Left renal pelvis (tissue), 4 donors: Measurements from ENCODE around the gene FXYD2. TPM values are rescaled to one million over a fixed set of nuclear protein-coding genes. Genes with fewer than 3 reads are reported as not detected.
"Not testable (repeated sequence)": the region's sequence is repeated elsewhere in the genome, so short reads cannot be mapped to it uniquely, and the experiment has no call there.

Experiments
- DNase-seq, 4 donors: peaks; one replicate each; pipeline ENCODE4 v3.0.0-alpha.2; 2013; ENCODE audit warnings: low read depth in 4 of 4, low spot score in 3 of 4
- polyA plus RNA-seq, 4 donors: library from polyadenylated mRNA; unstranded; fragments of 120-200 nt; gene quantifications; one replicate each; pipeline ENCODE4 v1.2.1, GENCODE V29; 2013; ENCODE audit not compliant: insufficient read length in 4 of 4

The FXYD2 gene
- 100 to 1,000 TPM in 3 of 4 donors, 10 to 100 TPM in 1; 10.6 to 476 (median 394) TPM for polyA plus RNA-seq

DNA sequence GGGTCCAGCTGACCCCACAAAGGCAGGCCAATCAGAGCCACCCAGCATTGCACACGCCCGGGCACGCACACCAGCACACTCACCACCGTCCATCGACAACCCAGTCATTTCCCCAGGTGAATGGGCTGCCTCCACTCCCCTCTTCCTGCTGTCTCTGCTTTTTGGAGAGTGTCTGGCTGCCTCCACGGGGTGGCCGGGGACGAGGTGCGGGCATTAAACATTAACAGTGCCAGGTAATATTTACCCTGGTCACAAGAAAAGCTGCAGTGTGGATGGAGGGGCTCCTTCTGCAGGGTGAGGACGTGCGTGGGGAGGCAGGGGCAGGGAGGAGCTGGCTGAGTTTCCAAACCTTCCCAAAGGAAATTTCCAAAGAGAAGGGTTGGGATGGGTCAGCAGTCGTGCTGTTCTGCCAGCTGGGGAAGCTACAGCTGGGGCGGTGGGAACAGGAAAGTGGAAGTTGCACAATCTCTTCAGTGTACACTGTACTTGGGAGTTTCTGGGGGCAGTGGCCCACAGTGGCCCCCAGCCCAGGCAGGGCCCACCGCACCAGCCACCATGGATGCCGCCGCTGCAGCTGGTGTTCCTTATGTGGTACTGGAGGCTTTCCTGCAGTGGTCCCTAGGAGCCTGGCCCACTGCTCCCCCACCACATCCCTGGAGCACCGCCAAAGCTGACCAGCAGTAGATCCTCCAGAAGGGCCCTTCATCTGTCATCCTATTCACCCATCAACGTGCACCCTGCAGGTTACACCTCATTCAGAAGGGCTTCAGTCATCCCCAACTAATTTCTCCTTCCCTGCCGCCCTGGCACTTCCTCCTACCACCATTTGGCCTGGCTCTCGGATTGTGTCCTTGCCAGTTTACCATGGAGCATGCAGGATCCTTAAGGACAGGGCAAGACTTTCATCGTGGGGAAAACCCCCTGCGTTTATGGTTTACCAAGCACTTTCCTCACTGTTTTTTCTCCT, at the start of gene FXYD2:
TSS of gene FXYD2 (minus strand) at position 174 of the 967 bp plus-strand sequence. CDS start at position 108, 66 bp downstream.
- DNase-seq, result no peak

DNA sequence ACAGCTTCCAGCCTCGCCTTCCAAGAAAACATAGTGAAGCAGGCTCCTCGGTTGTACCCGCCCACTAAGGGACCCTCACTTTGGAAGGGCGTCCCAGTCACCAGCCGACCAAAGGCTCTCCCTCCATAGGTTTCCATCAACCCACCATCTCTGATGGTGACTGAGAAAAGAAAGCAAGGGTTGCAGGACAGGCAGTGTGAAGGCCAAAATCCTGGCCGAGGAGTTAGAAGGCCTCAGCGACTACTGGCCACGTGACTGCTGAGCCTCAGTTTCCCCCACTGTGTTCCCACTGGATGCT, 49.2 kb upstream of the FXYD2 start:
- DNase-seq, result no peak

DNA sequence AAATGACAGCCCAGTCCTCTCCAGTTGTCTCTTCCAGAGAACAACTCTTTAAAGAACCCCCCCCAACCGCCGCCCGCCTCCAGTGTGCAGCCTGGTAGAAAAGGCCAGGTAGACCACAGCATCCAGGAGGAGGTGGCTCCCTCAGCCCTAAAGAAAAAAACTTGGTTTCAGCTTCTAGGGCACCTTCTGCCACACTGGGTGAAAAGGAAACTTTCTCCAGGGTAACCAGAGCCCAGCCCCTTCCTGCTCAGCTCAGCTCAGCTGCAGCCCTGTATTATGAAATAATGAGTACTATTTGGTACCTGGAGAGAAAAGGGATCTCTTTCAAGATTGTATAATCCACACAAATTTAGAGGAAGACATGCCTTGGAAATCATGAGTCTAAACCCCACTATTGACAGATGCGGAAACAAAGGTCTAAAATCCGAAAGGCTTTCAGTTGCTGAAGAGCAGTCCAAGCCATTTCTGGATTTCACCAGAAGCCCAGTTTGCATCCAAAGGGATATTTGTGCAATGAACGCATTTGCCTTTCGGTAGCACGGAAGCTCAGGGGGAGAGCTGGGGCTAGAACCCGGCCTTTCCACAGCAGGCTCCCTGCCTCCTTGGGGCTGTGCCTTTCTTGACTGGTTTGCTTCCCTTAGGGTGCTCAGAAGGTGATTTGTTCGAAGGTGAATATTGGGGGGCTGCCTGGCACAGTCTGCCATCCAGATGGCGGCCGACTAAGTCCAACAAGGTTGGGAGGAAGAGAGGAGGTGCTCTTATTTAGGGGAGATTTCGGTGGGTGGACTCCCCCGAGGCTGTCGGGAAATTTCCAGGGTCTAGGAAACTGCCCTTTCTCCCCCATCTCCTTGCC, 48.7 kb upstream of the FXYD2 start:
- DNase-seq, result no peak

DNA sequence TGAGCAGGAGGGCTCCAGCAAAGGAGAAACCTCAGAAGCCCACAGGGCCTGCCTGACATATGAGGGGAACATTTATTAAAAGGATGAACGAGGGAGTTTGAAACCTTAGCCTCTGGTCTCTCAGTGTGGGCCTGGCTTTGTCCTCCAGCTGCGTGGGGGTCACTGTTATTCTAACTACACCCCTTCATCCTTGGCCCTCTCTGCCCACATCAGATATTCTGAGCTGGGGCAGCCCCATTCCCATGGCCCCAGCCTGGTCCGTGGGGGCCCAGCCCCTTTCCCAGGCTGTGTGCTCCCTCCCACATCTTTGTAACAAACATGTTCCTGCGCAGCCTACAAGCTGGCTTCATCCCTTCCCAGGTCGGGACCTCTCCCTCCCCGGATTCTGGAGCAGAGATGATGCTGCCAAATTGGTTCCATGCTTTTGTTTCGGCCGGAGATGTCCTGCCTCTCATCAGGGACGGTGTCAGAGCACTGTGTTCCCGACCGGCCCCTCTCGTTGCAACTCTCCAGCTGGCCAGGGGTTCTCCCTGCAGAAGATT, 47.9 kb upstream of the FXYD2 start:
- no peak for DNase-seq

DNA sequence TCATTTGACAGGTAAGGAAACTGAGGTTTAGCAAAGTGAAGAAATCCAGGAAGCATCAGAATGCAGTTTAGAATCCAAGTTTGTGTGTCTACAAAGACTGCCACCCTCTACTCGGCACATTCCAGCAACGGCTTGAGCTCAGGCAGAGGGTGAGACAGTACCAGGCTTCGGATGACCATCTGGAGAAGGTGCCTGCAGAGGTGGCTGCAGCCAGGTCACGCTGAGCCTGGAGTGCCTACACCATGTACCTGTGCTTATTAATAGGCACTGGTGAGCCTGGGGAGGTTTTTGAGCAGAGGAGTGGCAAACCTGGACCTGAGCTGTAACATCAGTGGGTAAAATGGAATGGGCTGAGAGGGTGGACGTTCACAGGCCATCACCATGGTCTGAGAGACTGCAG, 47.2 kb upstream of the FXYD2 start:
- no peak for DNase-seq

DNA sequence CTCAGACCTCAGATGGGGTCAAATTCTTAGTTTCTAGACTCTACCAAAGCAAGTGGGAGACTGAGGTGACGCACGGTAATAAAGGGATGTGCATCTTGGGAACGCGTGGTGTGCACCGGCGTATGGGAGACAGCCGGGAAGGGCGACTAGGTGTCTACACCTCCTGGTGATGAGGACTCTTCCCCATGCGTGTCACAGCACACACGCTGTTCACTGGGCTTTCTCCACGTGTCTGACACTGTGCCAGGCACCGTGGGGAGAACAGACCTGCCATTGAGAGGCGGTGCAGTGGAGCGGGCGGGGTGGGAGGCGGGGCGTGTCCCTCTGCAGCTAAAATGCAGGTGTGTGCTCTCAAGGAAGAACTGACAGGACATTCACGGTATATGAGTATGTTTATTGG, 46.6 kb upstream of the FXYD2 start:
- DNase-seq, result no peak

DNA sequence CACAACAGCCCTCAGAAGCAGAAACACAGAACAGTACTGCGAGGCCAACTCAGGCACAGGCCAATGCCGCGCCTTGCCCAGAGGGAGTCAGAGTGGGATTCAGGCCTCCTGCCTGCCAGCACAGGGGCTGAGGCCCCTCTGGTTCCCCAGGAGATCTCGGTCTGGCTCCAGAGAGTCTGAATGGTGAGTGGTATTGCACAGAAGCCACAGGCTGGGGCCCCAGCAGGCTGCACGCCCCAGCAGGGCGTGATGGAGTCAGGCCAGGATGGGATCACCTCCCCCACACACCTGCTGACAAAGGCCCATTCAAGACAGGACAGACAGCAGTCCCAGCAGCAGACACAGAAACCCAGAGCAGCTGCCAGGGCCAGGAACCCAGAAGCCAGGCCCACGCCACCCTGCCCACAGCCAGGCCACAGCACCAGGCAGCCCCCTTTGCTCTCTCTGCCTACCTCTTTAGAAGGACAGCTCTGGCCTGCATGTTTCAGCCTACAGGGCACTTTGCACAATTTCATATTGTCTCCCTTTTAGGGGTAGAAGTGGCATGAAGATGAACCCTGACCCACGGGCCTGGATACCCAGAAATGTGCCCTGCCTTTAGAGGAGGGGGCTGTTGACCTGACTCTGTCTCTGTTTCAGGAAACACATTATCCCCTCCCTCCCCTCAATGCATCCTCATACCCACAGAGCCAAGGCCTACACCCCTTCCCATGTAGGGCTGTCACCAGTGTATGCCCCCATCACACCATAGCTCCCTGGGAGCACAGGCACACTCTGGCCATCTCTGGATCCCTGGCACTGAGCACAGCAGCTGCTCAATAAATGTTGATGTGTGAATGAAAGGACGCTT, 45.8 kb upstream of the FXYD2 start:
- no peak for DNase-seq

DNA sequence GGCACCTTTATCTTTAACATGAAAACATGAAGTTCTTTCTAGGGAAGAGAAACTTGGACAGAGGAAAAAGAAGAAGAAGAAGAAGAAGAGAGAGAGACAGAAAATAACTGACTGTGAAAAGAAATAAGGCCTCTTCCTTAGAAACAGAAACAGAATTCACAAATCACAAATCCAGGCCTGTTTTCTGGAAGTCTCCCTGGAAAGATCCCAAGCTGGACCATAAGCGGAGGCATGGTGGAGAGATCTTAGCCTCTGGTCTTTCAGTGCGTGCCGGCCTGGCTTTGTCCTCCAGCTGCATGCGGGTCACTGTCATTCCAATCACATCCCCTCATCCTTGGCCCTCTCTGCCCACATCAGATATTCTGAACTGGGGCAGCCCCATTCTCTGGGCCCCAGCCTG, 45.1 kb upstream of the FXYD2 start:
- DNase-seq, result no peak

DNA sequence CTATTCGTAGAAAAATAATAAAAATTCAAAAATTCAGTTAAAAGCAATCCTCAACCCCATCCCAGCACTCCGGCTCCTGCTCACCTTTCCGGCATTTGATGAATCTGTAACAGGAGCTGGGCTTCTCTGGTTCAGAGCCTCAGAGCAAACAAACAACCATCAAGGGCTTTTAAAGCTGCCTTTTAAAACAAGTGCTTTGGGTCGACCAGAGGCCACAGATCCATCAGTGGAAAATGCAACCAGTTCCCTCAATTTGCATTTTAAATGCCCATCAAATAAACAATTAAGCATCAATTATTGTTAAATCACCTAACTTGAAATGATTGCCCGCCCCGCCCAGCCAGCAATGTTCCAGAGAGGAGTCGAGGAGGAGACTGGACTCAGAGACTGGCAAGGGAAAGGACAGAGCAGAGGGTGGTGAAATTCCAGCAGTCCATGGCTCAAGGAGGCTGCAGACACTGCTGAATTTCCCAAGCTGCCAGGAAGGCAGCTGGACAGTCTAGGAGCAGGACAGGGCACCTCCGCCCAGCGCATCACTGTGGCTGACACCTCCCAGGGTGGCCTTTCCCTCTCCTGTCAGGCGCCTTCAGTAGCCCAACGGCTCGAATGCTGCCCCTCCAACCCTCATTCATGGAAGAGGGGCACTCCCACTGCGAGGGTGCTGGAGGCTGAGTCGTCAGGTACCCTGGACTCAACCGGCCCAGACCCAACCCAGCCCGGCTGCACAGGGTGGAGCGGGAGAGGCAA, 44.4 kb upstream of the FXYD2 start:
- no peak for DNase-seq

DNA sequence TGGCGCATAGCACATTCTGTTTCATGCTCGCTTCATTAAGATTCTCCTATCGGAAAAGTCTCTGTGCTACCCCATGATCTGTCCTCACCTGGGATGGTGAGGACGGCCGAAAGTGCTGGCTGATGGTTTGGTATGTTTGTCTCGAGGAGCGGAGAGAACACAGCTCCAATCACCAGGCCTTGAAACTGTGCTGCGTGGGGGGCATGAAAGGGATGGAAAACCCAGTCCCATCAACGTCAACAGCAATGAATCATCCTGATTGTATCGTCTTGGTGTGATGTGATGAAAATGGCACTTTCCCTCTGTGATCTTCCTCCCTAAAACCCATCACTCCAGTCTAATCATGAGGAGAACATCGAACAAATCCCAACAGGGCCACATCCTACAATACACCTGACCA, 43.5 kb upstream of the FXYD2 start:
- DNase-seq, result no peak

DNA sequence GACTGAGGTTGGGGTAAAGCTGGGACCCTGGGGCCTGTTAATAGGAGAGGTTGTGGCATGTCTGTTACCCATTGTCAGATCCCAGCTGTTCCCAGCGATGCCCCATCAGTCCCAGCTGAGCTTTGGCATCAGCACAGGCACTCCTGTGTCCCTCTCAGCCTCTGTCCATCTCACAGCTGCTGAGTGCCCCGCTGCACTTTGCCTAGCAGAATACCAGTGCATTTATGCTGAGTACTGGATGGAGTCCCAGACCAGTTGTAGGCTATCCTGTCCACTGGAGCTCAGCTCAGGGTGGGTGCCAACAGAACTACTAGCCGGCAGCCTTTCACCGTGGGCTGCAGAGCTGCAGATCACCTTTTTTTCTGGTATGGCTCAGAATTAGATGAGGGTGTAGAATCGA, 42.0 kb upstream of the FXYD2 start:
- no peak for DNase-seq

DNA sequence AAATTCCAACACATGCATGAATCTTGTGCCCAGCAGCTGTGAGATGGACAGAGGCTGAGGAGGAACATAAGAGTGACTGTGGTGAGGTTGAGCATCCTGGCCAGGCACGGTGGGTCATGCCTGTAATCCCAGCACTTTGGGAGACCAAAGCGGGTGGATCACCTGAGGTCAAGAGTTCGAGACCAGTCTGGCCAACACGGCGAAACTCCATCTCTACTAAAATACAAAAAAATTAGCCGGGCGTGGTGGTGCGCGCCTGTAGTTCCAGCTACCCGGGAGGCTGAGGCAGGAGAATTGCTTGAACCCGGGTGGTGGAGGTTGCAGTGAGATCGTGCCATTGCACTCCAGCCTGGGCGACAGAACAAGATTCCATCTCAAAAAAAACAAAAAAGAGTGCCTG, 41.0 kb upstream of the FXYD2 start:
- DNase-seq, result not testable (repeated sequence)

DNA sequence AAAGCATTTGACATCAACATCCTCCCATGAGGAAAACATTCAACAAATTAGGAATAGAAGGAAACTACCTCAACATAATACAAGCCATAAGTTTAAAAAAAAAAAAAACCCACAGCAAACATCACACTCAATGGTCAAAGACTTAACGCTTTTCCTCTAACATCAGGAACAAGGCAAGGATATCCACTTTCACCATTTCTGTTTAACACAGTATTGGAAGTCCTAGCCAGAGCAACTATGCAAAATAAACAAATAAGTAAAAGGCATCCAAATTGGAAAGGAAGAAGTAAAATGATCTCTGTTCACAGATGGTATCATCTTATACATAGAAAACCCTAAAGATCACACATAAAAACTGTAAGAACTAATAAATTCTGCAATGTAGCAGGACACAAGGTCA, 38.8 kb upstream of the FXYD2 start:
- no peak for DNase-seq

DNA sequence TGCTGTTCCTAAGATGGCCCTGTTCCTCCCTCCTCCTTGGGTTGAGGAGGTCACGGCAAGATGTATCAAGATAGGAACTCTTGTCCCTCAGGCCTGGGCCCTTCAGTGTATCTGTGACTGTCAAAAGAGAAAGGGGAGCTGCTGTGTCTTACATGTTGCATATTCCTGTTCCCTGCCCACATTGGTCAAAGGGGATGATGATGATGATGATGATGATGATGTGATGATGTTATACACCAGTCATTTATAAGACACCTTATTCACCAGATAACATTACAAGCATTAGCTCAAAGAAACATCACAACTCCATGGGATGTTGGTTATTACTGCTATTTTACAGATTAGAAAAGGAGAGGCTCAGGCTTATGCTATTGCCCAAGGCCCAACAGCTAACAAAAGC, 38.2 kb upstream of the FXYD2 start:
- DNase-seq, result no peak

DNA sequence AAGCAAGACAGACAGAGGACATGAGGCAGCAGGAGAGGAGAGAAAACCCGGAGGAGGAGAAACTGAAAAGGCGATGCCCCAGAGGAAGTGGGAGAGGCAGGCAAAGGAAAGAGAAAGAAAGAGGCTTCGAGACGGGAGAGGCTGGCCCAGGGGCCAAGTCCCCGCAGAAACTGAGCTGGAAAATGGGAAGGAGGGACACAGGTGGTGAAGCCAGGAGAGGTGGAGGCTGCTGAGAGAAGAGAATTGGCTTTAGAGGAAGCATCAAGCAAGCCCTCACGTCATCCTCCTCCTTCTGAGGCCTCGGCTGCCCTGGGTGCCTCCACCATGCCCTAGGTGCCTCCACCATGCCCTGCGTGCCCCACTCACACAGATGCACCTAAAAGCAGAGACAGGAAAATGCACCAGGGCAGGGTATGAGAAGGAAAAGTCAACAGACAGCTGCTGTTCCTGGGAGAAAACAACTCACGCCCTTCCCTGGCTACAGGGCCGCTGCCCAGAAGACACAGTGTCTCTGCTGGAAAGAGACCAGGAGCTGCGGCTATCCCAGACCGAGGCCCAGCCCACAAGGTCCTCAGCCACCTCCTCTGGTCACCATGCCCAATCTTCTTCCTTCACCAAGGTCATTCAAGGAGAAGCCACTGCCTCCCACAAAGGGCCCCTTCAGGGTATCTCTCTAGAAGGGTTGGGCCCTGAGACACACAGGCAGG, 37.6 kb upstream of the FXYD2 start:
- no peak for DNase-seq

DNA sequence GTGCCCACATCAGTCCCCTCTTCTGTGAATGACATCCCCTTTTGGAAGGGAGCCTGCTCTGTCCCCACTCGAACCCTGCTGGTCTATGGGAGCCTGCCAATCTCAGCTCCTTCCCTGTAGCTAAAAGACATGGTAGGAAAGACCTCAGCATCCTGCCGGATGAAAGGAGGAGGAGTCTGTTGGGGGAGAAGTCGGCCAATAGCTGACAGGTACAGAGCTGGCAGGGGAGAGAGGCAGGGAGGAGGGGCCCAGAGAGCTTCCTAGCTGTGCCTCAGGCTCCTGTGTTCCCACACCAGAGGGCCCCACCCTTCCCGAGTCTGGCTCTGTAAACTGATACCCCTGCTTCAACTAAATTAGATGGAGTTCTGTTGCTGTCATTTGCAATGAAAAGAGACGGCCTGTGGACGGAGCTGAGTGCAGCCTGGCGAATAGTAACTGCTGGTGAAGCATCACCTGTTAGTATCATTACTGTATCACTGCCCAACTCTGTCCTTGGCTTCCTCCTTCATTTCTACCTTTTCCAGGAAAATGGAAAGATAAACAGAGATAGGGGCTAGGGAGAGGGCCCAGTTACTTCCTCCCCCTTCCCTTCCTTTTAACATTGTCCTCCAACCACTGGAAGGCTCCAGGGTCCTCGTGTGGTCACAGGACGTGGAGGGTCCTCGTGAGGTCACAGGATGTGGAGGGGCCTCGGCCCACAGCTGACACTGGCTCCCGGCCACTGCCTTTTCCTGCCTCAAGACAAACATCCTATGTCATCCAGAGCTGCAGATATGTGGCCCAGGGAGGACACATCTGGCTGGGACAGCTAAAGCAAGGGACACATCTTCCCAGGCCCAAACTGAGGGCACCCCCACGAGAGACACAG, 36.8 kb upstream of the FXYD2 start:
- DNase-seq, result no peak

DNA sequence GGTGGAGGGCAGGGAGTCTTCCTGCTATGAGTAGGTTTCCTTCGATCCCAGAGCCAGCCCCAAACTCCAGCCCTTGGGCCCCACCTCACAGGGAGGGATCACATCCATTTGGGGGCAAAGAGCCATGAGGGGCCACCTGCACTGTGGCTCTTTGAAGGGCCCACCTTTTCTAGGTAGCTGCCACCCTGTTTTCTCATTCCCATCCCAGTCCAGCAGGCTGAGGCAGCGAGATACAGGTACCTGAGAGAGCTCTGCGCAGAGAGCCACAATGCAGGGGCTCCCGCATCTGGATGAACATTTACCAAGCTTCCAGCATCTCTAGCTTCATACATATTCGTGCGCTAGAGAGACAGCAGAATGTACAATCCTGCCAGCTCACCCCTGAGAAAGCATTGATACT, 35.6 kb upstream of the FXYD2 start:
- no peak for DNase-seq

DNA sequence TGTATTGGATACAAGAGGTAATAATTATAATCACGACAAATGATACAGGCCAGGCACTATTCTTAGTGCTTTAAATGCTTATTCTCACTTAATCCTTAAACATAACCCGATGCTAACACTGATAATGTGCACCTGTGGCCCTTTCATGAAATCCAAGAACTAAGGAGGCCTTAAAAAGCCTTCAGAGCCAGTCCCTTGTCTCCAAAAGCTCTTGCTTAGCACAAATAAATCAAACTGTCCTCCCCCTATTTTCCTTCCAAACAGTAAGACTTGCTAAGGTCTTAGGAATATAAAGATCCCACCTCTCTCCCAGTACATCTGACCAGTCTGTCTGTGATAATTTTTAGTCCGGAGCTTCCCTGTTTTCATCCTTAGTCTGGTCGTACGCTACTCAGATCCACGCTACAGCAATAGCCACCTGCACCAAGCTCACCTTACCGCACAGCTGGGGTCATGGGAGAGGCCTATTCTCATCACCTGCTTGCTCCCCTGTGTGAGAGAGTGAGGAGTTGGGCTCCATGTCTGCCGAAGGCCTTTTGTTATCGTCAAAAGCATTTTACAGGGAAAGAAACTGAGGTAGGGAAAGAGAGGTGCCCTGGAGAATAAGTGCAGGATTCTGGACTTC, 35.1 kb upstream of the FXYD2 start:
- DNase-seq, result no peak
